ENCODE data around the gene PTGS1. TPM values are rescaled to one million over a fixed set of nuclear protein-coding genes. Genes with fewer than 3 reads are reported as not detected.

The PTGS1 gene
- polyA plus RNA-seq, 3 donors, result 4.4 to 6.3 (median 5.4) TPM

Other genes with a start within 250 kb of the PTGS1 start
- gene NDUFA8, start 211.2 kb upstream of the PTGS1 start, polyA plus RNA-seq (ENCODE audit: insufficient read length in 3 of 3), result 10 to 100 TPM; 81.0 to 91.6 (median 89.5) TPM
- 1 to 10 TPM; 2.4 to 3.4 (median 3.1) TPM for gene MORN5, start 211.1 kb upstream of the PTGS1 start, polyA plus RNA-seq (ENCODE audit: insufficient read length in 3 of 3)
- 1 to 10 TPM; 3.3 to 3.8 (median 3.5) TPM for gene LHX6, start 142.1 kb upstream of the PTGS1 start, polyA plus RNA-seq (ENCODE audit: insufficient read length in 3 of 3)
- 10 to 100 TPM; 37.7 to 39.3 (median 37.9) TPM for gene RBM18, start 106.2 kb upstream of the PTGS1 start, polyA plus RNA-seq (ENCODE audit: insufficient read length in 3 of 3)
- 10 to 100 TPM; 42.8 to 46.3 (median 44.5) TPM for gene MRRF, start 106.1 kb upstream of the PTGS1 start, polyA plus RNA-seq (ENCODE audit: insufficient read length in 3 of 3)
- not detected for gene OR1J1, start 106.9 kb downstream of the PTGS1 start, polyA plus RNA-seq (ENCODE audit: insufficient read length in 3 of 3)
- gene OR1J2, start 139.8 kb downstream of the PTGS1 start, polyA plus RNA-seq (ENCODE audit: insufficient read length in 3 of 3), result not detected
- gene OR1J4, start 148.1 kb downstream of the PTGS1 start, polyA plus RNA-seq (ENCODE audit: insufficient read length in 3 of 3), result not detected
- gene OR1N1, start 156.3 kb downstream of the PTGS1 start, polyA plus RNA-seq (ENCODE audit: insufficient read length in 3 of 3), result not detected
- not detected for gene OR1N2, start 182.1 kb downstream of the PTGS1 start, polyA plus RNA-seq (ENCODE audit: insufficient read length in 3 of 3)
- under 1 TPM; 0.11 to 0.18 (median 0.14) TPM for gene OR1L8, start 212.4 kb downstream of the PTGS1 start, polyA plus RNA-seq (ENCODE audit: insufficient read length in 3 of 3)
- not detected for gene OR1Q1, start 243.7 kb downstream of the PTGS1 start, polyA plus RNA-seq (ENCODE audit: insufficient read length in 3 of 3)

Measured in right renal cortex interstitium (tissue), 3 donors.